ENCODE results near the gene ZNF423.
"Not testable (repeated sequence)": the region's sequence is repeated elsewhere in the genome, so short reads cannot be mapped to it uniquely, and the experiment has no call there.

ZNF423 gene

GRCh38 chr16:49693445-49693844, 162.5 kb downstream of the ZNF423 start:
- Histone ChIP-seq H3K27me3 (ENCODE audit: control insufficient read depth, insufficient read depth, low read length) (no peaks in the 10 kb centered on the region), H3K9me3 (ENCODE audit: control insufficient read depth, insufficient read depth, low read length) (no peaks in the 10 kb centered on the region), H3K9ac (ENCODE audit: low read depth, low read length) (no peak overlapping the region), H3K36me3 (ENCODE audit: control insufficient read depth, insufficient read depth, low read length) (no peaks in the 10 kb centered on the region), H3K4me3 (ENCODE audit: low read depth, low read length) (no peak overlapping the region), H3K4me1 (ENCODE audit: control insufficient read depth, insufficient read depth, low read length) (peaks cover 25% of the 10 kb centered on the region)

DNA sequence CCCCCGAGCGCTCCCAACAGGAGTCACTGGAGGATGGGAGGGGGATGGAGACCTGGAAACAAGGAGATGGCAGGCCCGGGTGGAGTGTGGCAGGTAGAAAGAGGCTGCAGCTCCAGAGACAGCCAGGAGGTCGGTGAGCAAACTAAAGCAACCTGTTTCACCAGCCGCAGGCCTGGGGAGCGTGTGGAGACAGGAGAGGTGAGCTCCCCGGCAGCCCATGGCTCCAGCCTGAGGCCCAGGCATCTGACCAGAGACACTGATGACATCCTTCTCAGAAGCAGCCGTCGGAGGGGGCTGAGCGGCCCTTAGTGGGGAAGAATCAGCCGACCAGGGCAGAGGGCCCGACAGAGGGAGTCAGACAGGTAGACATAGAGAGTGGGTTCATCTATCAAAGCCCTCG, 165.1 kb downstream of the ZNF423 start:
- Histone ChIP-seq H3K9ac (ENCODE audit: low read depth, low read length) (no peak overlapping the region), H3K4me3 (ENCODE audit: low read depth, low read length) (no peak overlapping the region), H3K36me3 (ENCODE audit: control insufficient read depth, insufficient read depth, low read length) (no peaks in the 10 kb centered on the region), H3K27me3 (ENCODE audit: control insufficient read depth, insufficient read depth, low read length) (no peaks in the 10 kb centered on the region), H3K9me3 (ENCODE audit: control insufficient read depth, insufficient read depth, low read length) (no peaks in the 10 kb centered on the region), H3K4me1 (ENCODE audit: control insufficient read depth, insufficient read depth, low read length) (peaks cover 6% of the 10 kb centered on the region)

DNA sequence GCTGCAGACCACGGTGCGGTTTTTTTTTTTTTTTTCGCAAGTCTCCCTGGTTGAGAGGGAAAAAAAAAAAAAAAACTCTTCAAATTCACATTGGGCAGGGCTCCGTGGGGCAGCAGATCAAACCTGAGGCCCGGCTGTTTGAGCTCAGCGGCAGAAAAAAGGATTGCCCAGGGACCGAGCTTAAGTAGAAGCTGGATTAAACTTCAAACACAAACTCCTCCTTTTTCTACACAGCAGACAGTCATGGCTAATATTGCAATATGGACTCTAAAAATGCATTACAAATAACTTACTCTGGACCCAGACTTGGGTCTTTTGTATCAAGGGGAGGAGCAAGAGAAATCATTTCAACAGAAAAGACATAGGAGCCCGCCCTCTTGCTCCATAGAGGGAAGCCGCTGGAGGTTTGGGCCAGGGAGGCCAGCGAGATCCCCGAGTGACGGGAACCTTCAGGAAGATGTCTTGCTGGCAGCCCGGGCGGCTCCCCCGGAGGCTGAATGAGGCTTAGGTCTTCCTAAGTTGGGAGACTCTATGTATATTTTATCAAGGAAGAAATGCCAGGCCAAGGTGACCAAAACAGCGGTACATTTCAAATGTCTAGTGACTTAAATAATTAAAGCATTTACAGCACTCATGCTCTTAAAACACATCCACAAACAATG, 167.7 kb downstream of the ZNF423 start:
- H3K27me3 ChIP-seq (ENCODE audit: control insufficient read depth, insufficient read depth, low read length) = no peaks in the 10 kb centered on the region

DNA sequence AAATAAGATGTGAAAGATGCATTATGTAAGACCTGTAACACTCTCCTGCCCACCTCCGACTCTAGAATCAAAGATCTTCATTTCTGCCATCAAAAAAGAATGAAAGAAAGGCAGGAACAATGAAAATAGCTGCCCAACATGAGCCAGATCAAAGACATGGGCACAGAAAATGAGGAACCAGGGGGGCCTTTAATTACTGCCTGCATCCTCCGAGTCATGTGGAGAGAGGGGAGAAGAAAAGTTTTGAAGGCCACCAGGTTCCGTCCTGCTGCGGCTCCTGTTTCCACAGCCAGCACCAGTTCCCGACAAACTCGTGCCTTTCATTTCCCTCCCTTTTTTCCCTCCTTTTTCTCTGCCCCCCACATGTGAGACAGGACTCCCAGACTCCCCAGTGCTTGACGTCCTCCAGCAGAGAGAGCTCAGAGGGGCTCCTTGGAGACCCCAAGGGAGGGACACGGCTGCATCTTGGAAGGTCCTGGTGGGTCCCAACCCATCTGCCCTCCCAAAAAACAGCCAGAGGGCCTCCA, 168.4 kb downstream of the ZNF423 start:
- H3K27me3 ChIP-seq (ENCODE audit: control insufficient read depth, insufficient read depth, low read length) = no peaks in the 10 kb centered on the region
- no peak overlapping the region for H3K4me3 ChIP-seq (ENCODE audit: low read depth, low read length)
- no peak overlapping the region for H3K9ac ChIP-seq (ENCODE audit: low read depth, low read length)
- peaks cover 2% of the 10 kb centered on the region for H3K4me1 ChIP-seq (ENCODE audit: control insufficient read depth, insufficient read depth, low read length)
- no peaks in the 10 kb centered on the region for H3K36me3 ChIP-seq (ENCODE audit: control insufficient read depth, insufficient read depth, low read length)
- H3K9me3 ChIP-seq (ENCODE audit: control insufficient read depth, insufficient read depth, low read length) = no peaks in the 10 kb centered on the region

More for the DNA sequence above, 167.7 kb downstream of the ZNF423 start:
- Histone ChIP-seq H3K9me3 (ENCODE audit: control insufficient read depth, insufficient read depth, low read length) (no peaks in the 10 kb centered on the region), H3K4me3 (ENCODE audit: low read depth, low read length) (no peak overlapping the region), H3K4me1 (ENCODE audit: control insufficient read depth, insufficient read depth, low read length) (peaks cover 2% of the 10 kb centered on the region), H3K9ac (ENCODE audit: low read depth, low read length) (no peak overlapping the region), H3K36me3 (ENCODE audit: control insufficient read depth, insufficient read depth, low read length) (no peaks in the 10 kb centered on the region)

GRCh38 chr16:49684696-49685095, 171.2 kb downstream of the ZNF423 start:
- no peaks in the 10 kb centered on the region for H3K9me3 ChIP-seq (ENCODE audit: control insufficient read depth, insufficient read depth, low read length)
- H3K27me3 ChIP-seq (ENCODE audit: control insufficient read depth, insufficient read depth, low read length) = no peaks in the 10 kb centered on the region
- no peak overlapping the region for H3K4me3 ChIP-seq (ENCODE audit: low read depth, low read length)
- no peak overlapping the region for H3K9ac ChIP-seq (ENCODE audit: low read depth, low read length)
- peaks cover 2% of the 10 kb centered on the region for H3K36me3 ChIP-seq (ENCODE audit: control insufficient read depth, insufficient read depth, low read length)
- peaks cover 2% of the 10 kb centered on the region for H3K4me1 ChIP-seq (ENCODE audit: control insufficient read depth, insufficient read depth, low read length)

DNA sequence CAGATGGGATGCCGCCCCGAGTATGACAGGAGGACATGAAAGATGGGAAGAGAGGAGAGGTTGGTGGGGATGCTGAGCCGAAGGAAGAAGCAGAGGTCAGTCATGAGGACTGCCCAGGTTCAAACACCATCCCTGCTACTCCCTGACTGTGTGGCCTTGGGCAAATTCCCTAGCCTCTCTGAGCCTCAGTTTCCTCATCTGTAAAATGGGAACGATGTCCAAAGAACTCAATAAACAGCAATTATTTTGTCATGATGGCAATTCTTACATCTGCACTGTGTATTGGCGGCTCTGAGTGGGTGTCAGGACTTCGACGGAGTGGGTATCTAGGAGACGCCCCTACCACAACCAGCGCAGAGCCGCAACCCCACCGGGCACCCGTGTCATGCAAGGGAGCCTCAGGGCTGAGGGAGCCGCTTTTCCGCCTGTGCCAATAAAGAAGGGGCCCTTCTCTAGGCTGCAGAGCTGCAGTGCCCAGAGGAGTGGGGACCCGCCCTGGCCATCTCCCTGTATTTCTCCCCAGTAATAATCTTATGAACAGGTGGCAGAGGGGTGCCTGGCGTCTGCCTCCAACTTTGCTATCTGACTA, 173.2 kb downstream of the ZNF423 start:
- Histone ChIP-seq H3K27me3 (ENCODE audit: control insufficient read depth, insufficient read depth, low read length) (no peaks in the 10 kb centered on the region), H3K9me3 (ENCODE audit: control insufficient read depth, insufficient read depth, low read length) (no peaks in the 10 kb centered on the region), H3K9ac (ENCODE audit: low read depth, low read length) (no peak overlapping the region), H3K36me3 (ENCODE audit: control insufficient read depth, insufficient read depth, low read length) (peaks cover 2% of the 10 kb centered on the region), H3K4me3 (ENCODE audit: low read depth, low read length) (no peak overlapping the region), H3K4me1 (ENCODE audit: control insufficient read depth, insufficient read depth, low read length) (no peaks in the 10 kb centered on the region)

- H3K27me3 ChIP-seq (ENCODE audit: control insufficient read depth, insufficient read depth, low read length) = no peaks in the 10 kb centered on the region
- no peak overlapping the region for H3K9ac ChIP-seq (ENCODE audit: low read depth, low read length)
- no peaks in the 10 kb centered on the region for H3K9me3 ChIP-seq (ENCODE audit: control insufficient read depth, insufficient read depth, low read length)
- H3K4me3 ChIP-seq (ENCODE audit: low read depth, low read length) = no peak overlapping the region
- H3K36me3 ChIP-seq (ENCODE audit: control insufficient read depth, insufficient read depth, low read length) = peaks cover 2% of the 10 kb centered on the region
- H3K4me1 ChIP-seq (ENCODE audit: control insufficient read depth, insufficient read depth, low read length) = no peaks in the 10 kb centered on the region
These were observed 174.6 kb downstream of the ZNF423 start for GRCh38 chr16:49681217-49681883.

- H3K9me3 ChIP-seq (ENCODE audit: control insufficient read depth, insufficient read depth, low read length) = no peaks in the 10 kb centered on the region
- H3K9ac ChIP-seq (ENCODE audit: low read depth, low read length) = no peak overlapping the region
- no peak overlapping the region for H3K4me3 ChIP-seq (ENCODE audit: low read depth, low read length)
- peaks cover 9% of the 10 kb centered on the region for H3K36me3 ChIP-seq (ENCODE audit: control insufficient read depth, insufficient read depth, low read length)
- no peaks in the 10 kb centered on the region for H3K27me3 ChIP-seq (ENCODE audit: control insufficient read depth, insufficient read depth, low read length)
- no peaks in the 10 kb centered on the region for H3K4me1 ChIP-seq (ENCODE audit: control insufficient read depth, insufficient read depth, low read length)
These were observed 176.8 kb downstream of the ZNF423 start for GRCh38 chr16:49679095-49679494.

DNA sequence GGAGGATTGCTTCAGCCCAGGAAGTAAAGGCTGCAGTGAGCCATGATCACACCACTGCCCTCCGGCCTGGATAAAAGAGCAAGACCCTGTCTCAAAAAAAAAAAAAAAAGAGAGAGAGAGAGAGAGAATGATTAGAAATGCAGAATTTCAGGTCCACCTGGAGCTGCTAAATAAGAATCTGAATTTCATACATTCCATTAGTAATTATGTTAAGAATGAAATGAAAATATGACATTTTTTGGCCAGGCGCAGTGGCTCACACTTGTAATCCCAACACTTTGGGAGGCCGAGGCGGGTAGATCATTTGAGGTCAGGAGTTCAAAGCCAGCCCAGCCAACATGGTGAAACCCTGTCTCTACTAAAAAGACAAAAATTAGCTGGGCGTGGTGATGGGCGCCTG, 178.3 kb downstream of the ZNF423 start:
- H3K27me3 ChIP-seq (ENCODE audit: control insufficient read depth, insufficient read depth, low read length); H3K9ac ChIP-seq (ENCODE audit: low read depth, low read length); H3K9me3 ChIP-seq (ENCODE audit: control insufficient read depth, insufficient read depth, low read length); H3K4me3 ChIP-seq (ENCODE audit: low read depth, low read length); H3K36me3 ChIP-seq (ENCODE audit: control insufficient read depth, insufficient read depth, low read length); H3K4me1 ChIP-seq (ENCODE audit: control insufficient read depth, insufficient read depth, low read length): not testable (repeated sequence)

- no peaks in the 10 kb centered on the region for H3K4me1 ChIP-seq (ENCODE audit: control insufficient read depth, insufficient read depth, low read length)
- H3K36me3 ChIP-seq (ENCODE audit: control insufficient read depth, insufficient read depth, low read length) = peaks cover 6% of the 10 kb centered on the region
- H3K9me3 ChIP-seq (ENCODE audit: control insufficient read depth, insufficient read depth, low read length) = no peaks in the 10 kb centered on the region
- H3K4me3 ChIP-seq (ENCODE audit: low read depth, low read length) = no peak overlapping the region
- H3K9ac ChIP-seq (ENCODE audit: low read depth, low read length) = no peak overlapping the region
- no peaks in the 10 kb centered on the region for H3K27me3 ChIP-seq (ENCODE audit: control insufficient read depth, insufficient read depth, low read length)
These were observed 180.5 kb downstream of the ZNF423 start for GRCh38 chr16:49675413-49675812.

GRCh38 chr16:49674990-49675389, 180.9 kb downstream of the ZNF423 start:
- Histone ChIP-seq H3K4me3 (ENCODE audit: low read depth, low read length) (no peak overlapping the region), H3K9me3 (ENCODE audit: control insufficient read depth, insufficient read depth, low read length) (no peaks in the 10 kb centered on the region), H3K36me3 (ENCODE audit: control insufficient read depth, insufficient read depth, low read length) (peaks cover 6% of the 10 kb centered on the region), H3K4me1 (ENCODE audit: control insufficient read depth, insufficient read depth, low read length) (no peaks in the 10 kb centered on the region), H3K9ac (ENCODE audit: low read depth, low read length) (no peak overlapping the region), H3K27me3 (ENCODE audit: control insufficient read depth, insufficient read depth, low read length) (no peaks in the 10 kb centered on the region)

GRCh38 chr16:49674351-49674851, 181.5 kb downstream of the ZNF423 start:
- Histone ChIP-seq H3K36me3 (ENCODE audit: control insufficient read depth, insufficient read depth, low read length) (peaks cover 6% of the 10 kb centered on the region), H3K9ac (ENCODE audit: low read depth, low read length) (no peak overlapping the region), H3K4me3 (ENCODE audit: low read depth, low read length) (no peak overlapping the region), H3K27me3 (ENCODE audit: control insufficient read depth, insufficient read depth, low read length) (no peaks in the 10 kb centered on the region), H3K4me1 (ENCODE audit: control insufficient read depth, insufficient read depth, low read length) (no peaks in the 10 kb centered on the region), H3K9me3 (ENCODE audit: control insufficient read depth, insufficient read depth, low read length) (no peaks in the 10 kb centered on the region)
